OCI-LY3 (cell line): ENCODE data around the gene TMPRSS13.

Experiments used
- H2AFZ ChIP-seq: fragments of 200-600, 300-600 bp; shearing (Covaris generic); 2 replicates; pipeline ENCODE4 v1.6.0; 2014; ENCODE audit warnings: antibody characterized with exemption, low read depth, low read length
- H3K27ac ChIP-seq: fragments of 200-600, 300-600 bp; sonication (generic); 2 replicates; pipeline ENCODE4 v1.5.1; 2014; ENCODE audit warnings: mild to moderate bottlenecking, low read length, moderate library complexity, mixed read lengths
- H3K27me3 ChIP-seq: fragments of 200-600, 300-600 bp; sonication (generic); 2 replicates; pipeline ENCODE4 v1.6.1; 2014; ENCODE audit warnings: low read depth, low read length, mixed read lengths
- H3K36me3 ChIP-seq: fragments of 200-600, 300-600 bp; sonication (generic); replicated peaks from 2 replicates; pipeline ENCODE3; 2014; ENCODE audit warnings: low read depth, low read length, mixed read lengths
- H3K4me1 ChIP-seq: fragments of 300-600, 200-600 bp; sonication (generic); 2 replicates; pipeline ENCODE4 v1.6.1; 2014; ENCODE audit warnings: low read length, mixed read lengths
- H3K4me2 ChIP-seq: fragments of 200-600, 300-600 bp; sonication (generic); 2 replicates; pipeline ENCODE4 v1.6.1; 2014; ENCODE audit warnings: low read length, mixed read lengths
- H3K4me3 ChIP-seq: fragments of 300-600, 200-600 bp; sonication (generic); 2 replicates; pipeline ENCODE4 v1.5.1; 2014; ENCODE audit warnings: antibody characterized with exemption, mild to moderate bottlenecking, low read length, moderate library complexity
- H3K79me2 ChIP-seq: fragments of 300-600, 200-600 bp; shearing (Covaris generic); 2 replicates; pipeline ENCODE4 v1.6.1; 2014; ENCODE audit warnings: mild to moderate bottlenecking, low read length, mixed read lengths
- H3K9ac ChIP-seq: fragments of 300-600, 200-600 bp; shearing (Covaris generic); 2 replicates; pipeline ENCODE4 v1.6.0; 2014; ENCODE audit warnings: mild to moderate bottlenecking, low read length, moderate library complexity
- H3K9me3 ChIP-seq: fragments of 200-600, 300-600 bp; shearing (Covaris generic); 2 replicates; pipeline ENCODE4 v1.6.1; 2014; ENCODE audit warnings: low read length, mixed read lengths; ENCODE audit not compliant: insufficient read depth
- H4K20me1 ChIP-seq: fragments of 200-600, 300-600 bp; sonication (generic); 2 replicates; pipeline ENCODE4 v1.6.1; 2016; ENCODE audit warnings: low read length, mixed read lengths; ENCODE audit not compliant: insufficient read depth
- EZH2phosphoT487 ChIP-seq: fragments of 200-600 bp; shearing (Covaris generic); IDR thresholded peaks from 2 replicates; pipeline ENCODE4 v1.6.1; 2018; ENCODE audit warnings: antibody characterized with exemption, mixed run types, low read depth
- TF ChIP-seq, protein P1 (sequence below): fragments of 200-600, 300-600 bp; sonication (generic); IDR thresholded peaks from 2 replicates; pipeline ENCODE4 v1.5.1; 2014; ENCODE audit warnings: antibody characterized with exemption, low read length, low read depth

TMPRSS13 gene

GRCh38 chr11:117931971-117932370, 2.8 kb upstream of the TMPRSS13 start:
- H2AFZ ChIP-seq: no peak overlapping the region
- peak overlapping the region; percentile 44 for H3K4me2 ChIP-seq
- peak overlapping the region; percentile 97 for H3K27ac ChIP-seq
- H3K36me3 ChIP-seq: no peaks in the 10 kb centered on the region
- no peaks in the 10 kb centered on the region for H3K9me3 ChIP-seq
- H3K79me2 ChIP-seq: 0 out of 2 replicates have a peak, but pooled peaks cover 3% of the 10 kb centered on the region
- no peak overlapping the region for H3K4me3 ChIP-seq
- peak overlapping the region; percentile 48; the same call in 1 of the 2 replicates for H3K9ac ChIP-seq
- H3K4me1 ChIP-seq: peaks cover 85% of the 10 kb centered on the region
- H4K20me1 ChIP-seq: no peaks in the 10 kb centered on the region
- TF ChIP-seq, protein P1, sequence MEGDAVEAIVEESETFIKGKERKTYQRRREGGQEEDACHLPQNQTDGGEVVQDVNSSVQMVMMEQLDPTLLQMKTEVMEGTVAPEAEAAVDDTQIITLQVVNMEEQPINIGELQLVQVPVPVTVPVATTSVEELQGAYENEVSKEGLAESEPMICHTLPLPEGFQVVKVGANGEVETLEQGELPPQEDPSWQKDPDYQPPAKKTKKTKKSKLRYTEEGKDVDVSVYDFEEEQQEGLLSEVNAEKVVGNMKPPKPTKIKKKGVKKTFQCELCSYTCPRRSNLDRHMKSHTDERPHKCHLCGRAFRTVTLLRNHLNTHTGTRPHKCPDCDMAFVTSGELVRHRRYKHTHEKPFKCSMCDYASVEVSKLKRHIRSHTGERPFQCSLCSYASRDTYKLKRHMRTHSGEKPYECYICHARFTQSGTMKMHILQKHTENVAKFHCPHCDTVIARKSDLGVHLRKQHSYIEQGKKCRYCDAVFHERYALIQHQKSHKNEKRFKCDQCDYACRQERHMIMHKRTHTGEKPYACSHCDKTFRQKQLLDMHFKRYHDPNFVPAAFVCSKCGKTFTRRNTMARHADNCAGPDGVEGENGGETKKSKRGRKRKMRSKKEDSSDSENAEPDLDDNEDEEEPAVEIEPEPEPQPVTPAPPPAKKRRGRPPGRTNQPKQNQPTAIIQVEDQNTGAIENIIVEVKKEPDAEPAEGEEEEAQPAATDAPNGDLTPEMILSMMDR: no peak
- TF ChIP-seq EZH2phosphoT487: no peak
- H3K27me3 ChIP-seq: no peaks in the 10 kb centered on the region; the same call in 1 of the 2 replicates

- H3K9ac ChIP-seq: peak overlapping the region; percentile 48; the same call in 1 of the 2 replicates
- H3K4me3 ChIP-seq: no peak overlapping the region
- no peaks in the 10 kb centered on the region for H3K9me3 ChIP-seq
- H3K79me2 ChIP-seq: 0 out of 2 replicates have a peak, but pooled peaks cover 3% of the 10 kb centered on the region
- TF ChIP-seq EZH2phosphoT487: no peak
- TF ChIP-seq, protein P1: no peak
- peak overlapping the region; percentile 44 for H3K4me2 ChIP-seq
- peak overlapping the region; percentile 97 for H3K27ac ChIP-seq
- H3K36me3 ChIP-seq: no peaks in the 10 kb centered on the region
- H2AFZ ChIP-seq: no peak overlapping the region
- H4K20me1 ChIP-seq: no peaks in the 10 kb centered on the region
- H3K4me1 ChIP-seq: peaks cover 79% of the 10 kb centered on the region
- H3K27me3 ChIP-seq: no peaks in the 10 kb centered on the region; the same call in 1 of the 2 replicates
Observed at GRCh38 chr11:117931331-117931950, 2.2 kb upstream of the TMPRSS13 start.

GRCh38 chr11:117930668-117931330, 1.6 kb upstream of the TMPRSS13 start:
- H3K27ac ChIP-seq: peak overlapping the region; percentile 97
- H2AFZ ChIP-seq: peak overlapping the region; percentile 42; the same call in 1 of the 2 replicates
- TF ChIP-seq EZH2phosphoT487: no peak
- TF ChIP-seq, protein P1: no peak
- no peaks in the 10 kb centered on the region for H3K36me3 ChIP-seq
- H3K4me2 ChIP-seq: peak overlapping the region; percentile 33
- H3K4me3 ChIP-seq: no peak overlapping the region
- peaks cover 73% of the 10 kb centered on the region for H3K4me1 ChIP-seq
- 0 out of 2 replicates have a peak, but pooled peaks cover 3% of the 10 kb centered on the region for H3K79me2 ChIP-seq
- H3K9me3 ChIP-seq: no peaks in the 10 kb centered on the region
- H4K20me1 ChIP-seq: no peaks in the 10 kb centered on the region
- H3K9ac ChIP-seq: peak overlapping the region; percentile 48
- no peaks in the 10 kb centered on the region; the same call in 1 of the 2 replicates for H3K27me3 ChIP-seq

- peaks cover 69% of the 10 kb centered on the region for H3K4me1 ChIP-seq
- peak overlapping the region; percentile 97 for H3K27ac ChIP-seq
- H3K4me3 ChIP-seq: no peak overlapping the region
Observed at GRCh38 chr11:117929916-117930570, 841 bp upstream of the TMPRSS13 start.

More at GRCh38 chr11:117929916-117930570, 841 bp upstream of the TMPRSS13 start:
- Histone ChIP-seq H3K27me3 (no peaks in the 10 kb centered on the region; the same call in 1 of the 2 replicates), H3K9me3 (no peaks in the 10 kb centered on the region), H3K79me2 (no peaks in the 10 kb centered on the region), H2AFZ (peak overlapping the region; percentile 42; the same call in 1 of the 2 replicates), H3K9ac (peak overlapping the region; percentile 48), H3K4me2 (peak overlapping the region; percentile 33), H4K20me1 (no peaks in the 10 kb centered on the region), H3K36me3 (no peaks in the 10 kb centered on the region)
- TF ChIP-seq EZH2phosphoT487: no peak
- TF ChIP-seq, protein P1: no peak
